GM18498 (cell line): Measurements from ENCODE around the gene SPOCK1.

Experiments
- ATAC-seq: cut with Tn5 transposase; IDR thresholded peaks from one replicate; pipeline ENCODE4 v1.9.1; 2021; ENCODE audit warnings: mild to moderate bottlenecking, moderate library complexity; ENCODE audit not compliant: unreplicated experiment

SPOCK1 gene

DNA sequence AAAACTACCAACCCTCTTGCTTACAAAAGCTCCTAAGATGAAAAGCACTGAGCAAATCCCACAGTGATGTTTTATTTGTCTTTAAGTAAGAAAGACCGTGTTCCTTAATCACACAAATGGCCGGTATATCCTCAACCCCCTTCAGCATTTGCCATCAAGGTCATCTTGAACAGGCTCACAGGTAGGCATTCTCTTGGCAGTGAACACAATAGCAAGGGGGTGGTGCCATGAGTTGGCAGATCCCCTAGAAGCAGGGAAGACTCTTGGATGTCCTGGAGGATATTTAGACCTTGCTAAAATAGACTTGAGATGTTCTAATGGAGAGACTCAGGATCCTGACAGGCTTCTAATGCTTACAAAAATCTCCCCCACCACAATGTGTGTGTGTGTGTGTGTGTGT is 323.0 kb downstream of the SPOCK1 start:
- no peak for ATAC-seq

DNA sequence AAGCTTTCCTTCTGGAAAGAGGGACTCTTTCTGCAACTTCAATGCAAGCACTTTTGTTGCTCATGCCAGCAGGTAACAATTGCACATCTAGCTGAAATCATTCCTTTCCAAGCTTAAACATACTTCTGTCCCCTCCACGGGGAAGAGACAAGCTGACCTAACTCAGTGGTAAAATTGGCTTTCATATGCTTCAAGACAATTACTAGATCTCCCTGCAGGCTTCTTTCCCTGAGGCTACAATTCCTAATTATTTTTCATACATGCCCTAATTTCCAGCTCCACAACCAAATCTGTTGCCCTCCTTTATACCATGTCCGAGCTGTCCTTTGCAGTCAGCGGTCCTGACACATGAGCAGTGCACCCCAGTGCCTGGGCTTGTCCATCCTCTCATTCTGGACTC is 324.9 kb downstream of the SPOCK1 start:
- ATAC-seq: no peak

DNA sequence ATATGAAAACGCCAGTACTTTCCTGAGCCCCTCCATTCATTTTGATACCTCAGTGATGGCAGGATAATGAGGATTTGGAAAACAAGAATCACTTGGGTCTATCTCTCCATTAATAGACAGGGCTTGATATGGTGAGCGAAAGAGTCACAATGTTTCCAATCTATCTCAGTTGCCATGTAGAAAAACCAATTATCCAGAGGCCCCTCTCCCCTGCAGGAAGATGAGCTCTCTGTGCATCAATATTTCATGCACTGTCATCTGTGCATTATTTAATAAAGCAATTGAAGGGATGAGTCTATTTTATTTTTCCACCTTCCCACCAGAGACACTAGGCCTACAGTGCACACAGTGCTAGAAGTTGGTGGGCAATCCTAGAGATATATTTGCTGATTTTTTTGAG is 326.9 kb downstream of the SPOCK1 start:
- ATAC-seq: no peak

DNA sequence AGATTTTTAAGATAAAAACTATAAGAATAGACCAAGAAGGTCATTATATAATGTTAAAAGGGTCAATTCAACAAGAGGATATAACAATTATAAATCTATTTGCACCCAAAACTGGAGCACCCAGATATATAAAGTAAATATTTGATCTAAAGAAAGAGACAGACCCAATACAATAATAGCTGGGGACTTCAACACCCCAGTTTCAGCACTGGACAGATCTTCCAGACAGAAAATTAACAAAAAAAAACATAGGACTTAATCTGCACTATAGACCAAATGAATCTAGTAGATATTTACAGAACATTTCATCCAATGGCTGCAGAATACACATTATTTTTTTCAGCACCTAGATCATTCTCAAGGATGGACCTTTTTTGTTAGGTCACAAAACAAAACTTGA is 331.9 kb downstream of the SPOCK1 start:
- no peak for ATAC-seq

DNA sequence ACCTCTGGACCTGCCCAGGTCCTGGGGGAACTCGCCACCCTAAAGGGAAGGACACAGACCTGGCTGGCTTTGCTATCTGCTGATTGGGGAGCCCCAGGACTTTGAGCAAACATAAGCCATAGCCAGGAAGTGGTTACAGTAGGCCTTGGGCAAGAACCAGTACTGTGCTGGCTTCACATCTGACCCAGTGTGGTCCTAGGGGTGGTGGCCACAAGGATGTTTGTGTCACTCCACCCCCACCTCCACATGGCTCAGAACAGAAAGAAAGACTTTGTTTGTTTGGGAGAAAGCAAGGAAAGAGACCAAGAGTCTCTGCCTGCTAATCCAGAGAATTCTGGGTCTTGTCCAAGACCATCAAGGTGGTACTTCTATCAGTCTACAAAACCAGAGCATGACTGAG is 334.2 kb downstream of the SPOCK1 start:
- no peak for ATAC-seq

DNA sequence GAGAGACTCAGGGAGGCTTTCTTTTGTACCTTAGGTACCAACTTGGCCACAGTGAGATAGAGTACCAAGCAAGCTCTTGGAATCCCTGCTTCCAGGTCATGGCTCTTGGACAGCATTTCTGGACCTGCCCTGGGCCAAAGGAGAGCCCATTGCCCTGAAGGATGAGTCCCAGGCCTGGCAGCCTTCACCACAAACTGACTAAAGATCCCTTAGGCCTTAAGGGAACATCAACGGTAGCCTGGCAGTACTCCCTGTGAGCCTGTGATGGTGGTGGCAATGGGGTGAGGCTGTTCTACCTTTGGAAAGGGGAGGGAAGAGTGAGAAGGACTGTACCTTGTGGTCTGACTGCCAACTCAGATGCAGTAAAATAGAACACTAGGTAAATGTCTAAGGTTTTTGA is 334.6 kb downstream of the SPOCK1 start:
- no peak for ATAC-seq

DNA sequence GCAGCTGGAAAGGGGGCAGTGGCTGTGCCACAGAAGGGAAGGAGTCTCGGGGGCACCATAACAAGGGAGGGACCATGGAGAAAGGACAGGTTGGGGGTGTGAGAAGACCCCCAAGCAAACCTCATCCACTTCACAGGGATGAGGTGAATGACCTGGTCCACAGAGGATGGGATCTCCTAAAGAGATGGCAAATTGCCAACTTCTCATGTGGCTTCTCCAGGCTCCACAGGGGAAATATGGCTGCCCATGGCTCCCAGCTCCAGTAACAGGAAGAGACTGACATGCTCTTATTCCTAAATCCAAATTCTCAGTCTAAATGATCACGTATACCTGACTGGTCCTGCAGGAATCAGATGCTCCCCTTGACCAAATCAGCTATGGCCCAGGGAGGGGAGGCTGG is 340.4 kb downstream of the SPOCK1 start:
- ATAC-seq: no peak

DNA sequence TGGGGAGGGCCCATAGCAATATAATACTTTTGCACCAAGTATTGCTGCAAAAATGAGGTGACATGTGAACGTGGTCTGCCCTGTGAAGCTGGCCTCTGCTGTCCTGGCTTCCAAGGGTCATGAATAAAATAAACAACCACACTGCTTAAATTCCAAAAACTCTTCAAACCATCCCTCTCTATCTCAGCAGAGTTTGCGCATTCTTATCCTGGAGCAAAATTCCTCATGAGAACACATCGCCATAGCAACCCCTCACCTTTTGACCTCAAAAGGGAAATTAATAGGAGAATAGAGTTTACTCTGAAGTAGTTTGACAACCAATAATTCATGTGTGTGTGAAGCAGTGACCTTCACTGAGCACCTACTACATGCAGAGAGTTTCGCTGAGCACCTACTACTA is 342.9 kb downstream of the SPOCK1 start:
- no peak for ATAC-seq

DNA sequence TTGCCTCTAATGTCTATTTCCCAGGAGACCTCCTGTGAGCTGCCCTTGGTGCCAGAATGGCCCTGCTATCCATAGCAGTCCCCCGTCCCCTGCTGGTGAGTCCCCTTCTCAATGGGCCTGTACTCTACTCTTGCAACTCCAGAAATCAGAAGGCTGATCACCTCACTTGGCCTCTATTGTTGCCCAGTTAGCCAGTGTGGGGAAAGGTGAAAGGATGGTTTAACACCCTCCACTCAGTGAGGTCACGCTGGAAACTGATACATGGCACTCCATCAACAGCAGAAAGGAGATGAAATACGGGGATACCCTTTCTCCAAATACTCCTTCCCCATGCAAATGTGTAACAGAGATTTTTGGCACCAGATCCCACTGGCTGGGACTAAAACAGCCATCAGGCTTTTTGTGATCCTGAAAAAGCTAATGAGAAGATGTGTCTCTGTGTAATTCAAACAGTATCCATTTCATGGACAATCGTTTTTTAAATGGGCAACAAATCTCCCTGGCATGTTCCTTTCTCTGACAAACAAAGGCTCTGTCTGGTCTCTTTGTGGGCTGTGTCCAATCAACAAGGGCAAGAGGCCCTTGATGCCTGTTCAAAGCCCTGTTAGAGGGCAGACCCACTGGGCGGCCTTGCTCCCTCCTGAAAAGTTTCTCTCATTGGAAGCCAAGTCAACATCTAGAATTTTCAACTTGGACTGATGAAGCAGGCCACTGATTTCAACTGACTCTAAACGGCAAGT is 343.7 kb downstream of the SPOCK1 start:
- no peak for ATAC-seq

DNA sequence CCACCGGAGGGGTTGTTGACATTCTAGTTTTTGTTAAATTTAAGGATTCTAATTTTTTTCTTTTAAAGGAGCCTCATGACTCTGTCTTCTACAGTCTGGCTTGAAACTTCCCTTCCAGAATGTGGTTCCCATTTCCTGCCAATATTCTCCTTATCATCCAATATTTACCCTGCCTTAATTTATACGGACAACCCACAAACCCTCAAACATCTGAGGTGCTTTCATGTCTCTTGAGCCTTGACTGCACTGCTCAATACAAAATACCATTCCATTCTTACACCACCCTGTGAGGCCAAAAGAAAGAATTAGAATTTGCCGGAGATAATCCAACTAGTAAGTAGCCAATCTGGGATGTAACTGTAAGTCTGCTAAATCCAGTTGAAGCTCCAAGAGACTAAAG is 346.5 kb downstream of the SPOCK1 start:
- ATAC-seq: no peak

DNA sequence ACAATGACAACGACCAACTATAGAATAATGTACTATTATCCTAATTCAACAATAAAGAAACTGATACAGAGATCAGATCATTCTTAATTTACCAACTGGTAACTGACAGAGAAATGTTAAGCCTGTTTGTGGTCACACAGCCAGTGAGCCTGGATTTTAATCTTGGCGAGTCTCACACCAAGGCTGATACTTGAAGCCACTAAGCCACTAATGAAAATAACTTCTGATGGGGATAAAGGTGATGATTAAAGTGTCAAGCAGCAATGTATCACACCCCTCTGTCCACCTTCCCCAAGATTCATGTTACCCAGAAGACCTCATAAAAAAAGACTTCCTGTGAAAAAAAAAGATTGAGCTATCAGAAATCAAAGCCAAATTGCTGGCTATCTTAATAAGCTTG is 350.5 kb downstream of the SPOCK1 start:
- ATAC-seq: no peak

DNA sequence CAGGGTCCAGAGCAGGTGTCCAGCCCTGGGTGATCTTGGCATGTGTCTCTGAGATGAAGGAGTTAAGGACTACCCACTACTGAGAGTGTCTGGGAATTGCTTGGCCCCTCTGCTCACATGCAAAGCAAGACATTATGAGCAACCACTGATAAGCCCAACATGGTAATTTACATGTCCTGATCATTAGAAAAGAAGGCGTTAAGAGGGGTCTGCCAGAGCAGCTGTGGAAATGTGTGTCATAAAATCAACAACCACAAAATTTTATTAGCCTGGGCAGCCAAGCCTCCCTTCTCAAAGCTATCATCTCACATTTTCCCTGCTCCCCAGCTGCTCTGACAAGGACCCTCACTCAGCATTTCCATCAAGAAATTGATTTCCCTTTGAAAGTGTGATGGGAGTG is 351.0 kb downstream of the SPOCK1 start:
- ATAC-seq: no peak

DNA sequence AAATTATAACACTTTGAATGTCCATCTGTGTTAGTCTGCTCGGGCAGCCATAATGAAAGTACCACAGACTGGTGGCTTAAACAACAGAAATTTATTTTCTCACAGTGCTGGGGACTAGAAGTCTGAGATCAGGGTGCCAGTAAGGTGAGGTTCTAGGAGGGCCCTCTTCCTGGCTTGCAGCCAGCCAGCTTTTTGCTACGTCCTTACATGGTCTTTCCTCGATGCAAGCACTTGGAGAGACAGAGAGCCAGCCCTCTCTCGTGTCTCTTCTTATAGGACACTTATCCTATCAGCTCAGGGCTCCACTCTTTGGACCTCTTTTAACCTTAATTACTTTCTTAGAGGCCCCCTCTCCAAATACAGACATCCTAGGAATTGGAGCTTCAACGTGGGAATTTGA is 351.8 kb downstream of the SPOCK1 start:
- no peak for ATAC-seq

DNA sequence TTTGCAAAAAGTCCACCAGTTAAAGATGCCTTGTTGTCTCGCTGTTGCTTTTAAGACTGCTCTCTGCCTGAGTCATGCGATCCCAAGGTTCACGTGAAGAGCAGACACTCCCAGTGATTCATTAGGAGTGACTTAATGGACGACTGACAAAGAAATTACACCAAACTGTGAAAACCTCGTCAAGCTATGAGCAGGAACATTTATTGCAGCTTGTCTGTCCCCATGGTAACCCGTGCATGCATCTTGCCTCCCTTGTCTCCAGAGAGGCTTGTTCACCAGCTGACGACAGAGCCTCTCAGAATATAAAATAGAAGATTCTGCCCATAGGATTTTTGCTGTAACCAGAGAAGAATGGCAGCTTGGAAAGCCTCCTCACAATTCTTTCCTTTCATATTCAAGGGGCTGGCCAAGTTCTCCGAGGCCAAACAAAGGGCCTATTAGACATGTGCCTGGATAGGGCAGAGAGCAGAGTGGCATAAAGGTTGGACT is 352.7 kb downstream of the SPOCK1 start:
- ATAC-seq: no peak

DNA sequence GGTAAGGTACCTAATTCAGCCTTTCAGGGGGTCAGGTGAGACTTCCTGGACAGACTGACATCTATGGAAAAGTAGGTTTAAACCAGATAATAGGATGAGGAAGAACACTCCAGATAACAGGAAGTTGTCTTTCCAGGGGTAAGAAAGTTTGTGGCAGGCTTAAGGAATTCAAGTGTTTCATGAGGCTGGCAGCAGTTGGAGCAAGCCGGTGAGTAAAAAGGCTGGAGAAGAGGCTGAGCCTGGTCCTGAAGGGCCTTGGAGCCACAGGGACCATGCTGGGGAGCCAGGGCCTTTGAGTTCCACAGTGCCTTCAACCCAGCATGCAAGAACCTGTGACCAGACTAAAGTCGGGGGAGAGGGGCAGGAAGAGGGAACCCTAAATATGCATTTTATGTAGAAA is 353.4 kb downstream of the SPOCK1 start:
- no peak for ATAC-seq

DNA sequence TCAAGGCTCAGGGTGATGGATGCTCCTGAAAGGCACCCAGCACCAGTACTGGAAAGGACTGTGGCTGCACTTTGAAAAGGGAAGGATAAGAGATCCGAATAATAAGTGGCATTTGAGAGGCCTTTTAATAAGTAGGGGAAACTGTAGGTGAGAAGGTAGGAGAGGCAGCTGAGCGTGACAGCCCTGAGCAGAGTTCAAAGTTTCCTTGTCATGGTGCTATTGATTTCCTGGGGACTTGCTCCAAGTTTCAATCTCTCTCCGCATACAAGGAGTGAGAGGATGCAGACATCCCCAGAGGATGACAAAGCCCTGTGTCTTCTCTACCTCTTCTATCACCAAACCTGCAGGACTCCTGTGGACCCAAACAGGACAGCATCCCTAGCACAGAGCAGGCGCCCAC is 354.5 kb downstream of the SPOCK1 start:
- no peak for ATAC-seq

DNA sequence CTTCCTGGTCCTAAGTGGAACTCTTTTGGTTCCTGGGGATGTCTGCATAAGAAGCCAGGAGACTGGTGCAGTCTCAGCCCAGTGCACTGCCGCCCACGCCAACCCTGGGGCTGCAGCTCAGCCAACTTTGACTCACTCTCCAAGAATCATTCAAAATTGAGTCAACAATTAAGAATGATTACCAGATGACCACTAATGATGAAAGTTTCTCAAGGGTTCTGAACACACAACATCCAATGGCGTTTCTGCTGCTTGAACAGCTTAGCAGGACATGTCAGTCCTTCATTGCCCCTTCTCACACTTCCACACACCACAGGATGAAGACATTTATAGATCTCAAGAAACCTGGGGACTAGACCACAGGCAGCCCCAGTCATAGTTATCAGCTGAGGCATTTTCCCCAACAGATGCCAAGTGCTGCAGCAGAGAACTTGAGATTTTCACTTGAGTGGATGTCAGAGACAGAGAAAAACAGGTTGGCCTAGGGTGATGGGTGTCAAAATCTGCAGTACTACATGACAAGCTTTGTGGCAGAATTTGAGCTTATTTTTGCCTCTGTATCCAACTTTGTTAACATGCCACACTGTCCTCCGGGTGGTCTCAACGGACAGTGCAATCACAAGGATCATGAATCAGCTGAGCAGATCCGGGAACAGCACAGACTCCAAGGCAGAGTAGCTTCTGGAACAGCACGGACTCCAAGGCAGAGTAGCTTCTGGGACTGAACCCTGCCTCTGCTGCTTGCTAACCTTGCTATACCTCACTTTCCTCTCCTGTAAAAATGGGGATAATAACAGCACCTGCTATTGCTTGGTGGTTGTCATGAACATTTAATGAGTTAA is 356.1 kb downstream of the SPOCK1 start:
- peak; percentile 54 for ATAC-seq

DNA sequence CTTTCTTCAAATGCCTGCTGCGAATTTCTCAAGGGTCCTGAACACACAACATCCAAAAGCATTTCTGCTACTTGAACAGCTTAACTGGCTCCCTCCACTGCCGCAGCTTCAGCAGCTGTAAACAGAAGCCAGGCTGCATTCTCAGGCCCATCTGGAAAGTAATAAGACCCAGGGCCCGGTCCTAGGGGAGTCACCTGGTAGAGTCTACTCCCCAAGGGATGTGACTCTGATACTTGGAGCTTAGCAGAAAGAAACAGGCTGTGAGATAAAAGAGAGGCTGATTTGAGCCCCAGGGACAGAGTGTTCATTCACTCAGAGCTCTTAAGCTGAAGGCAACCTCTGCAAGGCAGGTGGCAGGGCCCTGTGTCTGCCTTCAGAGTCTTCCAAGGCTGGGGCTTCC is 356.8 kb downstream of the SPOCK1 start:
- peak; percentile 20 for ATAC-seq

DNA sequence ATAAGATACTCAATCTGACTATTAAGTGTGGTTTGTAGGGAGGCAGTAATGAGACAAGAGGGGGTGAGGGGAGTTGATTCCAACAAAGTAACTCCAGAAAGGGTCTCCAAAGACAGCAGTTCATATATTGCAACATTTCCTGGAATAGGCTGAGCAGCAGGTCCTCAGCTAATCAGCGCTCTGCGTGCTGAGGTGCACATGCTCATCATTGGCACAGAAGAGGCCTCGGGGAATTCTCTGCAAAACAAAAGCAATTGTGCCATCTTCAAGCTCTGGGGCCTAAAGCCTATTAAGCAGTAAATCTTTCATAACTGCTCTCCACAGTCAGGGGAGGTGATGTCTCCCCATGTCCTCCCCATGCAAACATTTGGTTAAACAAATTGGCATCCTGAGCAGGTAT is 357.3 kb downstream of the SPOCK1 start:
- ATAC-seq: no peak

DNA sequence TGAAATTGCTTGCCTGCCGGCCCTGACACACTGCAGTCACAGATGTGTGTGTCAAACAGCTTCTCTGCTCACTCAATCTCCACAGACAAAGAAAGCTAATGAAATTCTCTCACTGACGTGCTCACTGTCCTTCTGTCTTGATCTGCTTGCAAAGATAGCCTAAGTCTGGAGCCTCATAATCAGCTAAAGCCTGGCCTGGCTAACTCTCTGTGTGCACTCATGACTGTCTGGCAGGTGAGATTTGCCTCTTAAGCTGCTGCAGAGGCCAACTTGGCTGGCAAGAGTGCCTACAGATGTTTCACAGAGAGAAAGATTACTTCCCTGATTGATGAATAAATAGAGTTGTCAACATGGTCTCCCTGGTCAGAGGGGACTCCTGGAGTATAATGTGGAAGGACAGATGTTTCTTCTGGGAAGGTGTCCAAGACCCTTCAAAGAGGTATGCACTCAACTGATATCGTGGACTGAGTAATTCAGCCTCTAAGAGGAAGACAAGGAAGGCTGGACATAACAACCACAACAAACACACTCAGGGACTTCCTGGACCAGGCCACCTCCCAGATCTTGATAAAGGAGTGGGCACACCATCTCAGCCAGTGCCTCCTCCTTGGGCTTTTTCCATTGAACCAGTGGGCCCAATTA is 362.0 kb downstream of the SPOCK1 start:
- ATAC-seq: no peak

DNA sequence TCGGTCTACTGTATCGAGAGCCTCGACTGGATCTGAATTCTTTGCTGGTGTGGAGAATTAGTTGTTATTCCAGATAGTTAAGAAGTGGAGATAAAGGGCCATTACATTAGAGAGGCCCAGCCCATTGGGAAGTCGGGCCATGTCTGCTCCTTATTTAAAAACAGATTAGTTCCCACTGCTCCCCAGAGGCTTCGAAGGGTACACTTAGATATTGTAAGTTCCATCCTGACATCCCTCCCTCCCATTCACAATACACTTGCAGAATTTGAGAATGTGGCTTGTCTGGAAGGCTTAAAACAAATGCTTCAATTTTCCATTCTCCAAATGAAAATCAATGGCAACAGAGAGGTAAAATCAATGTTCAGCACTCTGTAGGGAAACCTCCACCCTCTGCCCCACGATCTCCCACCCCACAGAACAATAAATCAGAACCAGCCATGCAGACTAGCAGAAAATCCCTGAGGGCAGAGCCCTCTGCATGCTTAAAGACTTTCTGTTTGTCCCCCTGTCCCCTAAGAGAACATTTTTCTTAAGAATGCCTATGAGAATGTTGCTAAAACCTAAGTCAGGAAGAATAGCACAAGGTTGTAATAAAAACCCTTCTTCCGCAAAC is 364.1 kb downstream of the SPOCK1 start:
- ATAC-seq: no peak
